IPS-11a (cell line): ENCODE results near the gene AMN1.
A peak's percentile ranks its signal among the peaks of the same experiment; 100 is the strongest.
"Not testable (repeated sequence)": the region's sequence is repeated elsewhere in the genome, so short reads cannot be mapped to it uniquely, and the experiment has no call there.

ENCODE experiments used
- H3K4me3 ChIP-seq: one replicate; pipeline ENCODE4 v1.5.1; 2013; ENCODE audit warnings: low read depth, low read length, control low read depth

The AMN1 gene

GRCh38 chr12:31733549-31734432 is 5.0 kb upstream of the AMN1 start:
- not testable (repeated sequence) for H3K4me3 ChIP-seq

- H3K4me3 ChIP-seq, result no peak overlapping the region
Measured at GRCh38 chr12:31732926-31733548, 4.2 kb upstream of the AMN1 start.

GRCh38 chr12:31731203-31731602 is 2.4 kb upstream of the AMN1 start:
- H3K4me3 ChIP-seq, result not testable (repeated sequence)

GRCh38 chr12:31729705-31730104 is 884 bp upstream of the AMN1 start:
- peak overlapping the region; percentile 74 for H3K4me3 ChIP-seq

- H3K4me3 ChIP-seq, result peak overlapping the region; percentile 64
Measured at GRCh38 chr12:31728289-31728916, 418 bp downstream of the AMN1 start.

GRCh38 chr12:31727192-31727591 is 1.6 kb downstream of the AMN1 start:
- no peak overlapping the region for H3K4me3 ChIP-seq

- H3K4me3 ChIP-seq, result no peak overlapping the region
Measured at GRCh38 chr12:31726575-31726974, 2.2 kb downstream of the AMN1 start.

GRCh38 chr12:31724557-31724956 is 4.3 kb downstream of the AMN1 start:
- H3K4me3 ChIP-seq, result no peak overlapping the region

GRCh38 chr12:31722580-31722979 is 6.2 kb downstream of the AMN1 start:
- H3K4me3 ChIP-seq, result no peak overlapping the region

GRCh38 chr12:31718542-31719198 is 10.2 kb downstream of the AMN1 start:
- not testable (repeated sequence) for H3K4me3 ChIP-seq

GRCh38 chr12:31716998-31717397 is 11.8 kb downstream of the AMN1 start:
- H3K4me3 ChIP-seq, result not testable (repeated sequence)

- no peak overlapping the region for H3K4me3 ChIP-seq
Measured at GRCh38 chr12:31715283-31715825, 13.5 kb downstream of the AMN1 start.

GRCh38 chr12:31714406-31715271 is 14.2 kb downstream of the AMN1 start:
- no peak overlapping the region for H3K4me3 ChIP-seq

- H3K4me3 ChIP-seq, result no peak overlapping the region
Measured at GRCh38 chr12:31712877-31713276, 15.9 kb downstream of the AMN1 start.

GRCh38 chr12:31710021-31710818 is 18.6 kb downstream of the AMN1 start:
- H3K4me3 ChIP-seq, result no peak overlapping the region

GRCh38 chr12:31708118-31708517 is 20.7 kb downstream of the AMN1 start:
- H3K4me3 ChIP-seq, result not testable (repeated sequence)

- H3K4me3 ChIP-seq, result no peak overlapping the region
Measured at GRCh38 chr12:31705621-31706020, 23.2 kb downstream of the AMN1 start.

GRCh38 chr12:31702047-31702446 is 26.8 kb downstream of the AMN1 start:
- no peak overlapping the region for H3K4me3 ChIP-seq

GRCh38 chr12:31689921-31690320 is 38.9 kb downstream of the AMN1 start:
- not testable (repeated sequence) for H3K4me3 ChIP-seq
